Measurements from ENCODE around the gene UNC13B. TPM values are rescaled to one million over a fixed set of nuclear protein-coding genes. Genes with fewer than 3 reads are reported as not detected.
"Not testable (repeated sequence)": the region's sequence is repeated elsewhere in the genome, so short reads cannot be mapped to it uniquely, and the experiment has no call there.

UNC13B gene
- total RNA-seq, 1 donor from 2014 or later: 59.1 TPM

DNA sequence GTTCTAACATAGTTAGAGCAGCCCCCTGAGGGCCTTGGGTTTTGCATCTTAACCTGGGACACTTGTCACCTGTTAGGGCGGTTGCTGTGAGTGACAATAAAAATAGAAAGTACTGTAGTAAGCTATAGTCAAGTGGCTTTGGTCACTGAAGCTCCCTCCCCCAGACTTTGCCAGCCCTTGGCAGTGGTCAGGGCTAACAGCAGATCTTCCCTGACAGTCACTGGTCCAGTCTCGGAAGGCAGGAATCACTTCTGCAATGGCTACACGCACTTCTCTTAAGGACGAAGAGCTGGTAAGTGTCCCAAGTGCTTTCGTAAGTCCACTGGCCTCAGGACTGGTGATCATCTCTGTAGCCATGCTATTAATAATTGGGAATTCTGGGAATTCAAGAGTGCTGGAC lies 213.1 kb downstream of the UNC13B start:
- DNase-seq (ENCODE audit: low spot score): no peak

GRCh38 chr9:35380039-35380438 lies 218.2 kb downstream of the UNC13B start:
- no peak for DNase-seq (ENCODE audit: low spot score)

- no peak for DNase-seq (ENCODE audit: low spot score)
Measured at GRCh38 chr9:35380619-35381018, 218.8 kb downstream of the UNC13B start.

GRCh38 chr9:35385042-35385441 lies 223.2 kb downstream of the UNC13B start:
- DNase-seq (ENCODE audit: low spot score): no peak

DNA sequence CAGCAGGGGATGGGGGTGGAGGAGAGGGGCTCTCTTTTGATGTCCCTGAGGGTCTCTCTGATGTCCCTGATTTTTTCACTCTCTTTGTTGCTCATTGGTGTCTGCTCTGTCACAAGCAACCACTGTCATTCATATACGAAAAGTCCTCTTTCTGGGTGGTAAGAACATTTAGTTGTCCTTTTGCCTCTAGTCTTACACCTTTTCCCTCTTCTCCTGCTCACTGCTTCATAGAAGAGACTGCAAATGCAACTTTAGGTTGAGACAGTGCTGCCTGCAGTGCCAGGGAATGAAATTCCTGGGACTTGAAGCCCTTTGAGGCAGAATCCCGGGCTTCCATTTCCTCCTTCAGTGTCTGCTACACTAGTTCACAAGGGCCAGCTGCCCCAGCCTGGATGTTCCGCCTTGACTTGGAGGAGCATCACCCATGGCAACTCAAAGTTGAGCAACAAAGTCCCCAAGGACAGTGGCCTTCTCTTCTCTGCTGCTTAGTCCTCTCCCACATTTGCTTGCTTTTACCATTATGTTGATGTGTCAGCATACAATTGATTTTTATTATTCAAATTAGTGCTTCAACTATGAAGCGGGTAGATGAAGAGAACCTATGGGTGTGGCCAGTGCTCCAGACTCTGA lies 233.4 kb downstream of the UNC13B start:
- no peak for DNase-seq (ENCODE audit: low spot score)

DNA sequence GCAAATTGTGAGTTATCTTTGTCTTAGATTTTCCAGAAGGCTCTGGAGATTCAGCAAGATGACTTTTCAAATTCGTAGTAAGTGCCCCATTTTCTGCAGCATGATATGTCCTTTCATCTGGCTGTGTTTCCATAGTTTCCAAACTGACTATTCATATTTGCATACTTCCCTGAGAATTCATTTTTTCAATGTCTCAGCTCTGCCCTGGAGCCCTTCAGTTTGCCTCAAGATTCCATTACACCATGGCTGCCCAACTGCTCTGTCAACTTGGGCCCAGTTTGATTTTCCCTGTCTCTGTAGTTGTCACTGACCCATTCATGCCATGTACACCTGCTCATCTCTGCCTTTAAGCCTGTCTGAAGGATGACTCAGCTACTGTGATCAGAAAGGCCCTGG lies 233.9 kb downstream of the UNC13B start:
- DNase-seq (ENCODE audit: low spot score): no peak

DNA sequence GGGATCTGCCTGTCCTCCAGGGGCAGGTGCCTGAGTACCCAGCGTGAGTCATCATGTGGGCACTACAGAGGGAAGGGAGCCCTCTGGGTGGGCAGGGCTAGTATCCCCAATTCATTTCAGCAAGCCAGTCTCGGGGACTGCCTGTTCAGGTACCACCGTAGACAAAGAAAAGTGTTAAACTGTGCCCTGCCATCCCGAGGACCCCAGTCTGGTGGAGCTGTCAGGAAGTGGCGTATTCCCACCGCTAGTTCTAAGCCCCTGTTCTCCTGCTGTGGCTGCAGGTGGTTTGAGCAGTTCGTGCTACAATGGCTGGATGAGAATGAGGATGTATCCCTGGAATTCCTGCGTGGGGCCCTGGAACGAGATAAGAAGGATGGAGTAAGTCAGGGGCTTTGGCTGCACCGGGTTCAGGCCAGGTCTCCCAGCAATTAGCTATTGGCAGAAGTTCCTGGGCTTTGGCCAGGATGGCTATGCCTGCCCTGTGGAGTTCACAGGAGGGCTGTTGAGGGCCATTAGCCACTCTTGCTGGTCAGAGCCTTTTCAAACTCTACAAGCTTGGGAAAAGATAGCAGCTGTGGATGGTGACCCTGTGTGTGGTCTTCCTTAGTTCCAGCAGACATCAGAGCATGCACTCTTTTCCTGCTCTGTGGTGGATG lies 234.9 kb downstream of the UNC13B start:
- no peak for DNase-seq (ENCODE audit: low spot score)

GRCh38 chr9:35397216-35397698 lies 235.4 kb downstream of the UNC13B start:
- no peak for DNase-seq (ENCODE audit: low spot score)

DNA sequence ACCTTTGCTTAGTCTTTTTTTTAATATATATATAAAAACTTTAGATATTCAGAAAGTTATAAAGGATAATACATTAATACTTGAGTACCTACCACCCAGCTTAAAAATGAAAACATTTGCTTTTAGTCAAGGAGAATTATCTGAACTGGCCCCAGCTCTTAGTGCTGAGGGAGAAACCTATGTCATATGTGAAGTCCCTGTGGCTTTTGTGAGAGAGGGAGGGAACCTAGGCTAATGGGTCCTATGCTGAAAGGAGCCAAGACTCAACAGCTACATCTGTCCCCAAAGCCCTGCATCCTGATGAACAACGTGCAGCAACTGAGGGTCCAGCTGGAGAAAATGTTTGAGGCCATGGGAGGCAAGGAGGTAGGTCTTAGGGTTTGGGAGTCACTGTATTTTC lies 236.1 kb downstream of the UNC13B start:
- no peak for DNase-seq (ENCODE audit: low spot score)

DNA sequence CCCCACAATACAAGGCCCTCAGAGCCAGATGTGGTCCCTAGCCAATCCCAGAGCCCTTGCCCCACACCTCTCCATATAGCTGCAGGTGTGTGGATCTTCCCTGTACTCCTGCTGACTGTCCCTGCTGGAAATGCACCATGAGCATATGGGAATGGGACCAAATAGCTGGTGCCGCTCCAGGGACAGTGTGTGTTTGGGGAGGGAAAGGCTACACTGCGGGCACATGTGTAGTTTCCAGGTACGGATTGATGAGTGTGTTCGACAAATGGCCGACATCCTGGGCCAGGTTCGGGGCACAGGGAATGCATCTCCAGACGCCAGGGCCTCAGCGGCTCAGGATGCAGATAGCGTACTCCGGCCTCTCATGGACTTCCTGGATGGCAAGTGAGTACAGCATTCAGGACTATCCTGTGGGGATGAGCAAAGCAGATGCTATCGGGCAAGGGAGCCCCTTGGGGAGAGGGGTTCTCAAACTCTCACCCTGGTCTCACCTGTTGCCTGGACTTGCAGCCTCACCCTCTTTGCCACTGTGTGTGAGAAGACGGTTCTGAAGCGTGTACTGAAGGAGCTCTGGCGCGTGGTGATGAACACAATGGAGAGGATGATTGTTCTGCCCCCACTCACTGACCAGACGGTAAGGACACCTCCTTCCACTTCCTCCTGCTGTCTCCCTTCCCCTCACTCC lies 237.0 kb downstream of the UNC13B start:
- DNase-seq (ENCODE audit: low spot score): no peak

GRCh38 chr9:35404865-35405264 lies 243.1 kb downstream of the UNC13B start:
- no peak for DNase-seq (ENCODE audit: low spot score)

DNA sequence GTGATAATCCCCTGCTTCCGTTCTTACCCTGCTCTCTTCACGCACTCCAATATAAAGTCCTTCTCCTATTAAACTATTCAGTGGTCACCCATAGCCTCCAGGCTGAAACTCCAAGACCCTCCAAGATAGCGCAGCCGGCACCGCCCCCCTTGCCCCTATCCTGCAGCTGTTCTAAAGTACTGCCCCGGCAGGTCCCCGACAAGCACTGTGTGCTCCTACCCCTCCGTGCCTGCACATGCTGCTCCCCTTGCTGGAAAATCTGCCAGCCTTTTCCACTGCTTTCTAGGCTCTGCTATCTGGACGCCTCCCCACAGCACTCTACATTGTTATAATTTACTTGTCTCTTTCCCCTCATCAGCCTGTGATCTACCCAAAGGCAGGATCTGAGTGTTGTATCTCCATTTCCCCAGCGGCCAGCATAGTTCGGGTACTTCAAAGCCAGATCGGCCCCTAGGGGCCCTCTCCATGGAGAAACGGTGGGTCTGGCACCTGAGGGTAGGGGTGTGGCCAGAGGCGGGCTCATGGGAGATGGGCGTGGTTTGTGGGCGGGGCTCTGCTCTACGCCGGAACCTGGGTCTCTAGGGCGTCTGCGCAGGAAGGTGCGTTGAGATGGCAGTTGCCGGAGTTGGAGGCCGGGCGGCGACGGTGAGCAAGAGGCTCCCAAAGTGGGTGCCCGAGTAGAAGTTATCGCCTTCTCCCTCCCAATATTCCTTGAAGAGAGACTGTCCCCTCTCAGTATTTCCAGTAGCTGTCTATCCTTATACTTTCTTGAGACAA lies 244.6 kb downstream of the UNC13B start:
- no peak for DNase-seq (ENCODE audit: low spot score)

DNA sequence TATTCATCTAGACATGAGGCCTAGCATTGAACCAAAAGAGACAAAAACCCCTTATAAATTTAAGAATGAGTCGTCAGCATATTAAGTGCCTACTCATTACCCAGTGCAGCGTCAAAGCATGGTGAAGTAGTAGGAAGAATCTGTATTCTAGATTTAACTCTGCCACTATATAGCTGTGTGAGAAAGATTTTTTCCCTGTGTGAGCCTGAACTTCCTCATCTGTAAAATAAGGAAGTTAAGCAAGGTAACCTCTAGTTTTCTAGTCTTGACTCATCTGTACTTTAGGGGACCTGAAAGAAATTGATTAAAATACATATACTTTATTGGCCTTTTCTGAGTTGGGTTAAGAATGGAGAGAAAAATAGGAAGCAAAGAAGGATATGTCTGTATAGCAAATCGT lies 246.0 kb downstream of the UNC13B start:
- no peak for DNase-seq (ENCODE audit: low spot score)

- not testable (repeated sequence) for DNase-seq (ENCODE audit: low spot score)
Measured at GRCh38 chr9:35409434-35409833, 247.6 kb downstream of the UNC13B start.

DNA sequence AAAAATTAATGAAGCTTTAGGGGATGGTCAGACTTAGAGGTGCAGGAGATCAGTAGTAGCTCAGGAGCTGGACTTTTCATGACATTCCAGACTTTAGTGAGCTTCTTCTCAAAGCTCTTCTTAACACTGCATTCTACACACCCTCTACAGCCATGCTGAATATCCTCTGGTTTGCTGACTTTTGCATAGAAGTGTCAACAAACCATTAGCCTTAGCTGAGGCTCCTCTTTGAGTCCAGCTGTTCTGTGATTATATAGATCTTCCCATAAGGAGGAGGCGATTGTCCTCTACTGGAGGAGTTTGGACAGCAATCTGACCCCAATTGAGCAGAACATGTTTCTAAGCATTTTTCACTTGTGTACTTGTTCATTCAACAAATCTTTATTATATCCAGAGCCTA lies 253.1 kb downstream of the UNC13B start:
- DNase-seq (ENCODE audit: low spot score): no peak

GRCh38 chr9:35415402-35416097 lies 253.7 kb downstream of the UNC13B start:
- DNase-seq (ENCODE audit: low spot score): no peak

DNA sequence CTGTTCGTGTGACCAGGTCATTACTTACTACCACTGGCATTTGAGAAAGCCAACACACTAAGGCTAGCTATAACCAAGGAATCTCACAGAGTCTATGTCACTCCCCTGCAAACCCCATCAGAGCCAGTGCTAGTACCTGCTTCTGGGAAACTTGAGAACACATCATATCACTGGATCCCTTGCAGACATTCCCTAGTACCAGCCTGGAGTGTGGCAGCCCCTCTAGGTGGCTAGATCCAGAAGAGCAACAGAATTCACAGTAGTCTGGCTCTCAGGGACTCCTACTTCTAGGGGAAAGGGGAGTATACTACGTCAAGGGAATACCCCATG lies 254.3 kb downstream of the UNC13B start:
- DNase-seq (ENCODE audit: low spot score): no peak

- no peak for DNase-seq (ENCODE audit: low spot score)
Measured at GRCh38 chr9:35422346-35422745, 260.5 kb downstream of the UNC13B start.

DNA sequence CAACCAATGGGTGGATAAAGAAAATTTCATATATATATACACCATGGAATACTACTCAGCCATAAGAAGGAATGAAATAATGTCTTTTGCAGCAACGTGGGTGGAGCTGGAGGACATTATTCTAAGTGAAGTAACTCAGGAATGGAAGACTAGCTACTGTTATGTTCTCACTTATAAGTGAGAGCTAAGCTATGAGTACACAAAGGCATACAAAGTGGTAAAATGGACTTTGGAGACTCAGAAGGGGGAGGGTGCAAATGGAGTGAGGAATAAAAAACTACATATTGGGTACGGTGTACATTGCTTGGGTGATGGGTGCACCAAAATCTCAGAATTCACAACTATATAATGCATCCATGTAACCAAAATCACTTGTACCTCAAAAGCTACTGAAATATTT lies 260.9 kb downstream of the UNC13B start:
- no peak for DNase-seq (ENCODE audit: low spot score)

- DNase-seq (ENCODE audit: low spot score): no peak
Measured at GRCh38 chr9:35423499-35423898, 261.7 kb downstream of the UNC13B start.

Data from mucosa of gallbladder (tissue), 1 donor.